Mesenchymal stem cell (in vitro differentiated cells and primary cell): Measurements from ENCODE around the gene CNOT4.

Experiments used
- DNase-seq: peaks from one replicate; pipeline ENCODE4 v3.0.0-alpha.2; 2013
- H2AFZ ChIP-seq: one replicate; pipeline ENCODE4 v1.6.1; 2013; ENCODE audit warnings: low read depth, mild to moderate bottlenecking, control low read depth, inconsistent platforms, low read length, moderate library complexity
- H2AK5ac ChIP-seq: 2 replicates; pipeline ENCODE4 v1.6.1; 2013; ENCODE audit warnings: low read length, moderate library complexity, mild to moderate bottlenecking, inconsistent platforms; ENCODE audit not compliant: severe bottlenecking
- H2BK120ac ChIP-seq: one replicate; pipeline ENCODE4 v1.6.1; 2013; ENCODE audit warnings: low read depth, mild to moderate bottlenecking, inconsistent platforms, low read length, moderate library complexity
- H2BK12ac ChIP-seq, 2 experiments: one replicate each; pipeline ENCODE4 v1.6.1; 2013; ENCODE audit warnings: inconsistent platforms in 2 of 2, low read length in 2 of 2, mild to moderate bottlenecking in 2 of 2, moderate library complexity in 2 of 2, control low read depth in 1 of 2
- H2BK15ac ChIP-seq: one replicate; pipeline ENCODE4 v1.6.1; 2013; ENCODE audit warnings: mild to moderate bottlenecking, low read depth, inconsistent platforms; ENCODE audit not compliant: poor library complexity, severe bottlenecking
- H2BK5ac ChIP-seq: 2 replicates; pipeline ENCODE4 v1.6.1; 2013; ENCODE audit warnings: low read depth, mild to moderate bottlenecking, low read length, control low read depth, inconsistent platforms; ENCODE audit not compliant: poor library complexity, severe bottlenecking
- H3K14ac ChIP-seq, 2 experiments: one replicate each; pipeline ENCODE4 v1.6.1; 2013; ENCODE audit warnings: inconsistent platforms in 2 of 2, low read length in 2 of 2, control low read depth in 1 of 2, mild to moderate bottlenecking in 1 of 2, moderate library complexity in 1 of 2
- H3K18ac ChIP-seq, 2 experiments: one replicate each; pipeline ENCODE4 v1.6.1; 2013; ENCODE audit warnings: inconsistent platforms in 2 of 2, low read length in 2 of 2, control low read depth in 1 of 2, low read depth in 1 of 2, mild to moderate bottlenecking in 1 of 2
- H3K23ac ChIP-seq, 2 experiments: one replicate each; pipeline ENCODE4 v1.6.1; 2013; ENCODE audit warnings: inconsistent platforms in 2 of 2, low read length in 2 of 2, mild to moderate bottlenecking in 2 of 2, moderate library complexity in 2 of 2, control low read depth in 1 of 2
- H3K27ac ChIP-seq: 2 replicates; pipeline ENCODE4 v1.5.1; 2013; ENCODE audit warnings: mild to moderate bottlenecking, moderate library complexity, low read length, control low read depth, inconsistent platforms; ENCODE audit not compliant: poor library complexity, severe bottlenecking
- H3K27me3 ChIP-seq, 2 experiments: 2 replicates each; pipeline versions ENCODE4 v1.6.1 to v1.7.0; 2013; ENCODE audit warnings: low read length in 2 of 2, mild to moderate bottlenecking in 2 of 2, moderate library complexity in 2 of 2, control low read depth in 1 of 2, inconsistent platforms in 1 of 2; ENCODE audit not compliant: control insufficient read depth in 1 of 2, insufficient read depth in 1 of 2
- H3K36me3 ChIP-seq, 2 experiments: 2 replicates each; pipeline versions ENCODE4 v1.6.1 to v1.7.0; 2013; ENCODE audit warnings: low read length in 2 of 2, control low read depth in 1 of 2, inconsistent platforms in 1 of 2, low read depth in 1 of 2, mild to moderate bottlenecking in 1 of 2; ENCODE audit not compliant: insufficient read depth in 2 of 2, control insufficient read depth in 1 of 2
- H3K4ac ChIP-seq, 2 experiments: one replicate each; pipeline ENCODE4 v1.6.1; 2013; ENCODE audit warnings: inconsistent platforms in 2 of 2, low read length in 2 of 2, mild to moderate bottlenecking in 2 of 2, moderate library complexity in 2 of 2, control low read depth in 1 of 2, low read depth in 1 of 2
- H3K4me1 ChIP-seq: 2 replicates; pipeline ENCODE4 v1.6.1; 2013; ENCODE audit warnings: low read depth, low read length, control low read depth; ENCODE audit not compliant: control insufficient read depth, insufficient read depth
- H3K4me2 ChIP-seq: 2 replicates; pipeline ENCODE4 v1.6.1; 2013; ENCODE audit warnings: low read length, mild to moderate bottlenecking, inconsistent platforms; ENCODE audit not compliant: poor library complexity, severe bottlenecking
- H3K4me3 ChIP-seq, 2 experiments: 2 replicates each; pipeline versions ENCODE4 v1.5.1 to v1.7.0; 2013; ENCODE audit warnings: low read length in 2 of 2, mild to moderate bottlenecking in 2 of 2, control low read depth in 1 of 2, low read depth in 1 of 2; ENCODE audit not compliant: insufficient read depth in 1 of 2
- H3K79me1 ChIP-seq: replicated peaks from 2 replicates; pipeline ENCODE4 v1.6.1; 2013; ENCODE audit warnings: mild to moderate bottlenecking, control low read depth, low read length, inconsistent platforms; ENCODE audit not compliant: poor library complexity, severe bottlenecking
- H3K9ac ChIP-seq: 2 replicates; pipeline ENCODE4 v1.7.0; 2013; ENCODE audit warnings: mild to moderate bottlenecking, low read length, moderate library complexity
- H3K9me3 ChIP-seq: 2 replicates; pipeline ENCODE4 v1.7.0; 2013; ENCODE audit warnings: mild to moderate bottlenecking, low read length; ENCODE audit not compliant: control insufficient read depth
- H4K8ac ChIP-seq: one replicate; pipeline ENCODE4 v1.6.1; 2013; ENCODE audit warnings: inconsistent platforms, mild to moderate bottlenecking, low read length, moderate library complexity
- H4K91ac ChIP-seq: one replicate; pipeline ENCODE4 v1.6.1; 2013; ENCODE audit warnings: mild to moderate bottlenecking, low read length, inconsistent platforms
- WGBS: methylation state at CpG from one replicate; pipeline ENCODE4 v1.1.7; 2013; ENCODE audit warnings: mixed read lengths; 5-methylcytosine and 5-hydroxymethylcytosine counted together

Gene CNOT4

DNA sequence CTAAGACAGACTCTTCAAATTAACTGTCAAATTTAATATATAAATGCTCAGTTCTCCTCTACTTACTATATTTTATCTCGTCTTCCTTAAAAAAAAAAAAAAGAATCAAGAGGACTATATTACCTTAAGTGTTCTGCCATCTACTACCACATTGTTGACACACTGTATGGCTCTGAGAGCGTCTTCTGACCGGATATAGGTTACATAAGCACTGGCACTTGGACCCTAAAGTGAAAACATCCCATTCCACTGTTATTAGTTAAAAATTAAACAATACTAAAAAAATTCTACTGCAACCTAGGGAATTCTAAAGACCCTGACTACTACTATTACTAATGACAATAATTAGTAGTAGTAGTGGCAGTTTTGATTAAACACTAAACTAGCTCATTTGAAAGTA, 95.7 kb downstream of the CNOT4 start:
- WGBS: 100% methylated on average over 3 of the region's 3 CpGs
- no peak overlapping the region for H2BK15ac ChIP-seq
- peaks cover 3 to 42% of the 10 kb centered on the region in 2 experiments for H3K36me3 ChIP-seq
- H2BK12ac ChIP-seq: no peak overlapping the region
- DNase-seq: no peak
- no peaks in the 10 kb centered on the region for H3K9me3 ChIP-seq
- H3K27ac ChIP-seq: no peak overlapping the region
- no peak overlapping the region for H3K18ac ChIP-seq
- H3K9ac ChIP-seq: no peak overlapping the region
- H3K4me2 ChIP-seq: no peak overlapping the region
- H3K4me1 ChIP-seq: no peaks in the 10 kb centered on the region
- H3K14ac ChIP-seq: no peak overlapping the region
- H3K23ac ChIP-seq: no peak overlapping the region
- no peak overlapping the region for H4K91ac ChIP-seq
- no peak overlapping the region for H4K8ac ChIP-seq
- H2BK5ac ChIP-seq: no peak overlapping the region
- no peak overlapping the region for H2AFZ ChIP-seq
- H3K27me3 ChIP-seq: no peaks in the 10 kb centered on the region
- H3K4me3 ChIP-seq: no peak overlapping the region
- peaks cover 9% of the 10 kb centered on the region for H3K79me1 ChIP-seq
- H2BK120ac ChIP-seq: no peak overlapping the region
- no peak overlapping the region for H3K4ac ChIP-seq
- no peak overlapping the region for H2AK5ac ChIP-seq

DNA sequence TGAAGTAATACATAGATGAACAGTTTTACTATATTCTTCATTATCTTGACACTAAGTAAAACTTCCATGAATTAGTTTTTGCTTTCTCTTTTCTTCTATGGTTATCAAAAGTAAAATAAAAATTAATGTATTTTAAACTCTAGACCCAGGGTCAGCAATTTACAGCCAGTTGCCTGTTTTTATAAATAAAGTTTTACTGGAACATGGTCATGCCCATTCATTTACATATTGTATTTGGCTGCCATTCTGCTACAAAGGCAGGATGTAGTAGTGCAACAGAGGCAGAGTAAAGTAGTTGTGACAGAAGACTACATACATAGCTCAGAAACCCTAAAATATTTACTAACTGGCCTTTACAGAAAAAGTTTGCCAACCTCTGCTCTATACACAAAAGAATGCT, 98.8 kb downstream of the CNOT4 start:
- H2BK15ac ChIP-seq: no peak overlapping the region
- no peaks in the 10 kb centered on the region for H3K4me1 ChIP-seq
- no peak overlapping the region for H3K23ac ChIP-seq
- no peak overlapping the region for H3K14ac ChIP-seq
- no peak overlapping the region for H3K4me2 ChIP-seq
- H3K27me3 ChIP-seq: no peaks in the 10 kb centered on the region
- H3K27ac ChIP-seq: no peak overlapping the region
- no peak overlapping the region for H2BK5ac ChIP-seq
- H2BK120ac ChIP-seq: no peak overlapping the region
- H3K18ac ChIP-seq: no peak overlapping the region
- no peak overlapping the region for H2AK5ac ChIP-seq
- H4K8ac ChIP-seq: no peak overlapping the region
- H3K79me1 ChIP-seq: peaks cover 7% of the 10 kb centered on the region
- H4K91ac ChIP-seq: no peak overlapping the region
- H2BK12ac ChIP-seq: no peak overlapping the region
- no peak overlapping the region for H3K4me3 ChIP-seq
- no peak for DNase-seq
- no peaks in the 10 kb centered on the region for H3K9me3 ChIP-seq
- no peak overlapping the region for H3K9ac ChIP-seq
- no peak overlapping the region for H3K4ac ChIP-seq
- H2AFZ ChIP-seq: no peak overlapping the region
- peaks cover 6 to 41% of the 10 kb centered on the region in 2 experiments for H3K36me3 ChIP-seq

DNA sequence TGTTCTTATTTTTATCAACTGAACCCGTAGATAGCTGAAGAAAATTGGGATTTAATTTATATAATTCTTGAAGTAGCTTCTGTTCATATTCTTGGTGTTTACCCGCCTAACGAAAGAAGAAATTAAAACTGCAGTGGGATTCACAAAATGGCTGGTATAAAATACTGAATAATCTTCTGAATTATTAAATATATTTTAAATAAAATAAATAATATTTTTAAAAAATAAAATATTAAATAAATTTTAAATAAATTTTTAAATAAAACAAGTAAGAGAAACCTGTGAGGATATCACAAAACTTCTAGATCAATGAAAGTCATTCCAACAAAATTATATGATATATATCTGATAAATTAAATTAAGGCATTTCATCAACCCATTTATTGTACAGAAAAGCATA, 99.4 kb downstream of the CNOT4 start:
- Histone ChIP-seq H3K4me2 (no peak overlapping the region), H3K9ac (no peak overlapping the region)
- WGBS: 99% methylated on average over 3 of the region's 3 CpGs

DNA sequence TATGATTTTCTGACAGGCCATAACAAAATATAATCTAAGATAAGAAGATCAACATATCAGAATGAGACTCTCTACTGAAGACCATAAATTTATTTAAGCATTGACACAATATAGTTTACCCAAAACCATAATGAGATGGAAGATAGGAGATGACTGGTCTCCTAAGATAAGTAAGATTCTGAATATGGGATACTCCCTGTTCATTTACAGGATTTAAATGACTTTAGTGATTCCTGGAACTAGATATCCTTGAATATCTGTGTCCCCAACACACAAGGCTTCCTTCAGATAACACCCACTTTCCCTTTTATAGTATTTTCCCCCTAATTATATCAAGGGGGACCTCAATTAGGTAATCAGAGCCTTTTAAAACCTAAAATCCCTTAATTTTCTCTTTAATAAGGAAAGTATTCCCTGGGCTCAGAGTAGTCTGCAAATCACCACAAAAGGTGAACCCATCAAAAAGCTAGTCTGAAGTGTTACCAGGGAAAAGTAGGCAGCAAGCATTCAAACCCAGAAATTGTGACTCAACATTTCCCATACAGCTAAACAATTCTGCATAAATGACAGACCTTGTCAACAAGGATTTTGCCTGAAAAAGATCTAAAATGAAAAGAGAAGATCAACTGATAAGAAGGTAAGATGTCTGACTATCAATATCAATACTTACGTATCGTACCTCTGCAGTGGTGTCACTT, 99.9 kb downstream of the CNOT4 start:
- Histone ChIP-seq H3K79me1 (peaks cover 7% of the 10 kb centered on the region), H3K36me3 (peaks cover 6 to 40% of the 10 kb centered on the region in 2 experiments), H2BK5ac (no peak overlapping the region), H3K9me3 (no peaks in the 10 kb centered on the region), H3K27ac (no peak overlapping the region), H2AK5ac (no peak overlapping the region), H2BK12ac (no peak overlapping the region), H3K4me3 (no peak overlapping the region), H3K14ac (no peak overlapping the region), H2BK15ac (no peak overlapping the region), H2AFZ (no peak overlapping the region), H3K23ac (no peak overlapping the region), H4K8ac (no peak overlapping the region), H3K27me3 (no peaks in the 10 kb centered on the region), H3K18ac (no peak overlapping the region), H4K91ac (no peak overlapping the region), H2BK120ac (no peak overlapping the region), H3K4me2 (no peak overlapping the region), H3K9ac (no peak overlapping the region), H3K4me1 (no peaks in the 10 kb centered on the region), H3K4ac (no peak overlapping the region)
- DNase-seq: no peak
- WGBS: 100% methylated on average over 2 of the region's 2 CpGs

More for the DNA sequence above, 99.4 kb downstream of the CNOT4 start:
- H2BK15ac ChIP-seq: no peak overlapping the region
- H3K18ac ChIP-seq: no peak overlapping the region
- no peaks in the 10 kb centered on the region for H3K27me3 ChIP-seq
- H2BK5ac ChIP-seq: no peak overlapping the region
- H2BK120ac ChIP-seq: no peak overlapping the region
- H3K36me3 ChIP-seq: peaks cover 6 to 42% of the 10 kb centered on the region in 2 experiments
- H2AFZ ChIP-seq: no peak overlapping the region
- H3K27ac ChIP-seq: no peak overlapping the region
- no peak for DNase-seq
- no peaks in the 10 kb centered on the region for H3K4me1 ChIP-seq
- no peak overlapping the region for H2AK5ac ChIP-seq
- H3K14ac ChIP-seq: no peak overlapping the region
- H2BK12ac ChIP-seq: no peak overlapping the region
- H3K9me3 ChIP-seq: no peaks in the 10 kb centered on the region
- H3K79me1 ChIP-seq: peaks cover 7% of the 10 kb centered on the region
- H3K23ac ChIP-seq: no peak overlapping the region
- no peak overlapping the region for H3K4ac ChIP-seq
- no peak overlapping the region for H3K4me3 ChIP-seq
- no peak overlapping the region for H4K8ac ChIP-seq
- H4K91ac ChIP-seq: no peak overlapping the region
